Astrocyte of the spinal cord (primary cell): ENCODE data around the gene CD8A.
A peak's percentile ranks its signal among the peaks of the same experiment; 100 is the strongest.

Experiments
- DNase-seq: peaks from one replicate; pipeline ENCODE4 v3.0.0; 2011; ENCODE audit warnings: low read depth, low spot score
- H3K4me3 ChIP-seq: 2 replicates; pipeline ENCODE4 v1.5.1; 2011; ENCODE audit warnings: low read depth, mild to moderate bottlenecking, low read length, moderate library complexity
- in situ Hi-C: cut with HindIII; loops from 2 replicates; pipeline ENCODE4 v1.10.0; 2017; ENCODE audit warnings: low sequenced_read_pairs
- TF ChIP-seq, protein P1 (sequence below): IDR thresholded peaks from 2 replicates; pipeline ENCODE4 v1.5.1; 2012; ENCODE audit warnings: low read depth, mild to moderate bottlenecking, low read length, inconsistent platforms

Gene CD8A

DNA sequence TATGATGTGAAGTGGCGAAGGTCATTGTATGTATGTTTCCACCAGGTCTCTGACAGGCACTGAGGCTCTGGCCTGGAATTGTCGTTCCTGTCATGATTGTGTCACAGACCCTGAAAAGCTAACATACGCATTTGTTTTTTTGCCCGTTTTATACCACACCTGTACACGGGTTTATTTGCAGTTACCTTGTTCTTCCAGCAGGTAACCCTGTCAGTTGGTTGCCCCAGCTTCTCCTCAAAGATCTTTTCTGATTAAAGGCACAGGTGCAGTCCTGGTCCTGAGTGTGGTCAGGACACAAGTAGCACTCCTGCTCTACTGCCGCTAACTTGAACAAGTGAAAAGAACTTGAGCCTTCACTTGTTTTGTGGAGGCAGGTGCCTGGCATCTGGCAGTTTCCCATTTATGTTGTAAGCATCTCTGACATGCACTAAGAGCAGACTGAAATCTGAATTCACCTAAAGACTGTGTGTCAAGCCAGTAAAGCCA, 19.9 kb downstream of the CD8A start:
- no peak overlapping the region for H3K4me3 ChIP-seq
- no peak for DNase-seq
- in situ Hi-C loops, result no loop called here
- TF ChIP-seq, protein P1, sequence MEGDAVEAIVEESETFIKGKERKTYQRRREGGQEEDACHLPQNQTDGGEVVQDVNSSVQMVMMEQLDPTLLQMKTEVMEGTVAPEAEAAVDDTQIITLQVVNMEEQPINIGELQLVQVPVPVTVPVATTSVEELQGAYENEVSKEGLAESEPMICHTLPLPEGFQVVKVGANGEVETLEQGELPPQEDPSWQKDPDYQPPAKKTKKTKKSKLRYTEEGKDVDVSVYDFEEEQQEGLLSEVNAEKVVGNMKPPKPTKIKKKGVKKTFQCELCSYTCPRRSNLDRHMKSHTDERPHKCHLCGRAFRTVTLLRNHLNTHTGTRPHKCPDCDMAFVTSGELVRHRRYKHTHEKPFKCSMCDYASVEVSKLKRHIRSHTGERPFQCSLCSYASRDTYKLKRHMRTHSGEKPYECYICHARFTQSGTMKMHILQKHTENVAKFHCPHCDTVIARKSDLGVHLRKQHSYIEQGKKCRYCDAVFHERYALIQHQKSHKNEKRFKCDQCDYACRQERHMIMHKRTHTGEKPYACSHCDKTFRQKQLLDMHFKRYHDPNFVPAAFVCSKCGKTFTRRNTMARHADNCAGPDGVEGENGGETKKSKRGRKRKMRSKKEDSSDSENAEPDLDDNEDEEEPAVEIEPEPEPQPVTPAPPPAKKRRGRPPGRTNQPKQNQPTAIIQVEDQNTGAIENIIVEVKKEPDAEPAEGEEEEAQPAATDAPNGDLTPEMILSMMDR, result no peak

DNA sequence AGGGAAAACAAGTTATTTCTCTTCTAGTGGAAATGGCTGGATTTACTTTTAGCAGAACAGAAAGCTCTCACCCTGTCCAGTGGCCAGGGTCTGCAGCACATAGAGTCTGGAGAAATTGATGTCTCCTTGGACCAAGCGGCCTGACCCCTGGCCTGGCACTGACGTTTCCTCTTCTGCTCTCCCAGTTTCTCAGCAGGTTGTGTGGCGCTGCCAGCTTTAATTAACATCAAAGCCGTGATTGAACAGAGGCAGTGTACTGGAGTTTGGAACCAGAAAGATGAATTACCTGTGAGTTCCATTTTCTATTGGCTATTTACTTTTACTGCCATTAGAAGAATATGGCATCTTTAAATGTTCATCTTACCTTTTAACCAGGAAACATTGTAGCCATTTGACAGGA, 20.9 kb downstream of the CD8A start:
- in situ Hi-C loops, result no loop called here
- DNase-seq, result no peak

DNA sequence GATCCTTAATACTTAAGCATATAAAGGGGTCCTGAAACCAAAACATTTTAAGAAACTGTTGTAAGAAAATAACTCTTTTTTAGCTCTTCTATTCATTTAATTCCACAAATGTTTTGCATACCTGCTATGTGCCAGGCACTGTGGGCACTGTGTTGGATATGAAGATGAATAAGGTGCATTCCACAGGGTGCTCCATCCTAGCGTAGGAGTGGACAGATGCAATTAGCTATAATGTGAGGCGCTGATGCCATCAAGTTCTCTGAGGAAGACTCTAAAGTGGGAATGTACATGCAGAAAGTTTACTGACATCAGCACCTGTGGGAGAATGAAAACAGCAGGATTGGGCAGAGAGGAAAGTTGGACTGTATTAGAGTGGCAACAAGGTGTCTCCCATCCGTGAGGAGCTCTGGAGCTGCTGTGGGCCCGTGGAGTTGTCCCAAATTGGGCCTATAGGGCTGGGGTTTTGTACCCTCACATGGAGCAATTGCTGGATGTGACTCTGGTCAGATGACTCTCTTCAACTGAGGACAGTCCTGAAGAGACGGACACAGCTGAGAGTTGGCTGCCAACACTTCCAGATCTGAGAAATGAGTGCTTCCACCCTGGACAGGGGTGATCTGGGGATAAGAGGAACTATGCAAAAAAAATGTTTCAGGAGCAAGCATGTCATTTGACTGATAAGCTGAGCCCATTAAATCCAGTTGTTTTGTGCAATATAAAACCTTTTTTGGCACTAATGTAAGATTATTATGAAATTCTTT, 22.3 kb downstream of the CD8A start:
- DNase-seq, result no peak
- no peak overlapping the region for H3K4me3 ChIP-seq
- TF ChIP-seq, protein P1, result no peak
- in situ Hi-C loops, result no loop called here

More for the DNA sequence above, 20.9 kb downstream of the CD8A start:
- no peak overlapping the region for H3K4me3 ChIP-seq
- TF ChIP-seq, protein P1, result no peak

DNA sequence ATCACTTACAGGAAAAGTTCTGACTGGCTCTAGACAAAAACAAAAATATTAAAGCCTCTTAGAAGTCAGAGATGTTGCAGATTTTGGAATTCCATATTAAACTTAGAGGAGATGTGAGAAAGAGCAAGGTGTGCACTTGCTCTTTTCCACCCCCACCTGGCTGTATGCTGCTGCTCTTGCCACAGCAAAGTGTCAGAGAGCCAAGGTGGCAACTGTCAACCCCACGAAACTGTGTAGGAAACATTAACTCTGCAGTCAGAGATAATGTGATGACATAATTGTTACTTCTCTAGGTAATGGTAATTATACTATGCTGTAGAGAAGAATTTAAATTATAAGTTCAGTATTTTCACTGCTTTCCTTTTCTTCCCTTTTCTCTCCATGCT, 25.4 kb downstream of the CD8A start:
- in situ Hi-C loops, result no loop called here
- TF ChIP-seq, protein P1, result no peak
- DNase-seq, result no peak
- no peak overlapping the region for H3K4me3 ChIP-seq

DNA sequence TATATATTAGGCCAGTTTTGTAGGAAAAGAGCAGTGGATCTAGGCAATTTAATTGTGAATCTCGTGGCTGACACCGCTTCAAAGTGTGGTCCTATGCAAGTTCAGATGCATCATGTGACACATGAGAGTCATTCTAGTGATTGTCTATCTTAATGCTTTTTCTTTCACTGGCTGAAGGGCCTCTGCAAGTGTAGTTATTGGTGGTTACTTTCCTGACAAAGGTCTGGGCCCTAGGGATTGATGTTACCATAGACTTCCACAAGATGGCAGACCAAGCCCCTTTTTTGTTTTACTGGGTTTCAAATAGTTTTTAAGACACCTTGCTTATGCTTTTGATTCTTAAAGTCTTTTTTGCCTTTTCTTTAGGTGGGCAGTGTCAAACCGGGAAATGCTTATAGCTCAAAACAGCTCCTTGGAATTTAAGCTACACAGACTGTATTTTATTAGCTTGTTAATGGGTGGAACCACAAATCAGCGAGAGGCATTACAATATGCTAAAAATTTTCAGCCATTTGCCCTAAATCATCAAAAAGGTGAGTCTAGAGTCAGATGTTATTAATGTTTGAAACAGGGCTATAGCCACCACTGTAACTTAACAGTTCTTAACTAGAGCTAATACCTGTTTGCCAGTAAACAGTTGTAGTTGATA, 25.9 kb downstream of the CD8A start:
- no peak overlapping the region for H3K4me3 ChIP-seq
- DNase-seq, result peak; percentile 48
- TF ChIP-seq, protein P1, result peak; percentile 71
- in situ Hi-C loops, result no loop called here

DNA sequence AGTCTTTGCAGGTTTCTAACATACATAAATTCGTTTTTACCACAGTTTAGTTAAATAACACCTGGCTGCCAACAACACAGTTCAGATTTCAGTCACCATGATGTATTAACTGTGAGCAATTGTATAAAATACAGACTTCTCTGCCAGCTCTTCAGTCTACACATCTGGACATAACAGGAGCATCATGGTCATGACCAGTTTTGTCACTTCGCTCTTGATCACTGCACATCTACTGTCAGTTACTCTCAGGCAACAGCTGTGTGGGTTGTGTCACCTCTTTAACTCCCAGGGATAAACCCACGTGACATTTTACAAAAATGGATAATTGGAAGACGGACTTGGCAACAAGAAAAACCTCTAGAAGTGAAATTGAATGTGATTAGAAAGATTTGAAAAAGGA, 30.3 kb downstream of the CD8A start:
- no peak overlapping the region for H3K4me3 ChIP-seq
- in situ Hi-C loops, result no loop called here
- DNase-seq, result no peak
- TF ChIP-seq, protein P1, result no peak
